ENCODE results near the gene KIAA1614. TPM values are rescaled to one million over a fixed set of nuclear protein-coding genes. Genes with fewer than 3 reads are reported as not detected.
"Not testable (repeated sequence)": the region's sequence is repeated elsewhere in the genome, so short reads cannot be mapped to it uniquely, and the experiment has no call there.

The KIAA1614 gene
- total RNA-seq, 1 donor from 2014 or later: 9.1 TPM

DNA sequence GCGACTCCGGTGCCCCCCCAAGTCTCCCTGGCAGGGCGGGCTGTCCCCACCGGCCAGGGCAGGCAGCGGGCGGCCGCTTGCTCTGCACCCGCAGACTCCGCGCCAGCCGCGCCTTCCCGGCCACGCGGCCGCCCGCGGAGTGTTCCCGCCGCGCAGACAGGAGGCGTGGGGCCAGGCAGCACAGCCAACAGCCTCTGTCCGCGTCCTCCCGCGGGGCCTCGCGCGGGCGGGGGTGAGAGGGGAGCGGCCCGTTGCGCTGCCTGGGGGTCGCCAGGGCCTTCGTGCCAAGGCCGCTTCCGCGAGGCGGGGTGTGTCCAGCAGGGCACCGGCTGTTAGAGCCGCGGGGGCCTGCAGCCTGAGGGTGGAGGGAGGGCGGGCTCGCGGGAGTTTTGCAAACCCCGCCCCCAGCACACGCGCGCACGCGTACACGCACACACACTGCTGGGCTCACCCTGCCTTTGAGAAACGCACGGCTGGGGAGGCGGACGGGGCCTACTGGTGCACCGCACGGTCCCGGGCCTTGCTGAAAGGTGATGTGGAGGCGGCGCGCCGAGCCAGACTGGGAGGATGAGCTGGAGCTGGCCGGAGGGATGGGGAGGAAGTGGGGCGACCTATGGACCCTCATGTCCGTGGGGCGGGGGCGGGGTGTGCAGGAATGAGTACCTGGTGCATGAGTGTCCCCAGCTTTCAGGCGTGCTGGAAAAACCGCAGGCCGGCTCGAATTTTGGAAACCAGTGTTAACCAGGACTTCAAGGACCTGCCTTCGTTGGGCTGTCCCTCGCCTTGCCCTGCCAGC, 41.5 kb downstream of the KIAA1614 start:
- Histone ChIP-seq H3K9me3 (replicated peaks) (no peaks in the 10 kb centered on the region), H3K4me3 (peak overlapping the region; percentile 74), H3K36me3 (peaks cover 12% of the 10 kb centered on the region), H3K27ac (replicated peaks) (peak overlapping the region; percentile 27), H3K27me3 (ENCODE audit: low read depth) (no peaks in the 10 kb centered on the region), H3K4me1 (peaks cover 16% of the 10 kb centered on the region)
- TF ChIP-seq, protein P1, sequence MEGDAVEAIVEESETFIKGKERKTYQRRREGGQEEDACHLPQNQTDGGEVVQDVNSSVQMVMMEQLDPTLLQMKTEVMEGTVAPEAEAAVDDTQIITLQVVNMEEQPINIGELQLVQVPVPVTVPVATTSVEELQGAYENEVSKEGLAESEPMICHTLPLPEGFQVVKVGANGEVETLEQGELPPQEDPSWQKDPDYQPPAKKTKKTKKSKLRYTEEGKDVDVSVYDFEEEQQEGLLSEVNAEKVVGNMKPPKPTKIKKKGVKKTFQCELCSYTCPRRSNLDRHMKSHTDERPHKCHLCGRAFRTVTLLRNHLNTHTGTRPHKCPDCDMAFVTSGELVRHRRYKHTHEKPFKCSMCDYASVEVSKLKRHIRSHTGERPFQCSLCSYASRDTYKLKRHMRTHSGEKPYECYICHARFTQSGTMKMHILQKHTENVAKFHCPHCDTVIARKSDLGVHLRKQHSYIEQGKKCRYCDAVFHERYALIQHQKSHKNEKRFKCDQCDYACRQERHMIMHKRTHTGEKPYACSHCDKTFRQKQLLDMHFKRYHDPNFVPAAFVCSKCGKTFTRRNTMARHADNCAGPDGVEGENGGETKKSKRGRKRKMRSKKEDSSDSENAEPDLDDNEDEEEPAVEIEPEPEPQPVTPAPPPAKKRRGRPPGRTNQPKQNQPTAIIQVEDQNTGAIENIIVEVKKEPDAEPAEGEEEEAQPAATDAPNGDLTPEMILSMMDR (IDR thresholded peaks at IDR 0.05; ENCODE audit: borderline replicate concordance): peak; percentile 29
- intact Hi-C loops (cut with micrococcal nuclease): no loop called here
- peak; percentile 65 for DNase-seq

DNA sequence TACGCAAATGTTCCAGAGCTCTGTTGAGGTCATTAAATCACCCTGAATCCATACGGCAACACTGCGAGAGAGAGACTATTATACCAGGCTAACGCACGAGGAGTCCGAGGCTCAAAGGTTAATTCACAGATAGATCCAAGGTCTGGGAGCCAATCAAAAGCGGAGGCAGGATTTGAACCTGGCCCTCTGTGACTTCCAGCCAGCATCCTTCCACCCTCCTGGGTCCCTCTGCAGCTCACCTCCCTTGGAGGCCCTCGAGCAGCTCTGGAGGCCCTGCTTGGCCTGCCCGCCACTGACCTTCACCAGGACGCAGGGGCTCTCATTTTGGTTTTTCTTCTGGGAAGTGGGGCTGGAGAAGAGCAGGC, 42.1 kb downstream of the KIAA1614 start:
- intact Hi-C loops (cut with micrococcal nuclease): no loop called here
- H3K36me3 ChIP-seq: peaks cover 14% of the 10 kb centered on the region
- no peaks in the 10 kb centered on the region for H3K27me3 ChIP-seq (ENCODE audit: low read depth)
- peak overlapping the region; percentile 27 for H3K27ac ChIP-seq (replicated peaks)
- TF ChIP-seq, protein P1 (IDR thresholded peaks at IDR 0.05; ENCODE audit: borderline replicate concordance): no peak
- no peaks in the 10 kb centered on the region for H3K9me3 ChIP-seq (replicated peaks)
- H3K4me1 ChIP-seq: peaks cover 16% of the 10 kb centered on the region
- H3K4me3 ChIP-seq: peak overlapping the region; percentile 74
- DNase-seq: no peak

DNA sequence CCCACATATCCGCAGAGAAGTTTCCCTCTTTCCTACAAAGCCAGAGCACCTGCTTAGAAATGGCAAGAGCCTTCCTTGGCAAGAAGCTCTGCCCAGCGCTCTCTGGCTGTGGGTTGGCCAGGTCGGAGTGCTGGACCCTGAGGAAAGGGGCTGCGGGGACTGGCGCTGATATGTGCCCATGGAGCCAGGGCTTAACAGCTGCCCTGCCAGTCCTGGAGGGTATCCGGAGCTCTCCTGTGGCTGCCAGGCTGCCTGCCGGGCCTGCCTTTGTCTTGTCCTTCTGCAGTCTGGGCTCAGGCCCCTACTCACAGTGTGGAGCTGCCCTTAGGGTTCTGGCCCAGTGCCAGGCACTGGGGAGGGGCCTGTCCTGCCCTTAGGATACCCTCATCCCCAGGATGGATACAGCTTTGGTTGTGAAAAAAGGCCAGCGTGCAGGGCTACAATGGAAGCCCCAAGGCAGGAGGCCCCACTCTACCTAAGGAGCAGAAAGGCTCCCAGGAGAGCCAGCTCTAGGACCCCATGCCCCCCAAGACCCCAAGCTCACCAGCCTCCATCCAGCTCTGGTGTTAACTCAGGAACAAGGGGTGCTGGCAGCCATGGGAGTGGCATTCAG, 43.4 kb downstream of the KIAA1614 start:
- H3K27ac ChIP-seq (replicated peaks): no peak overlapping the region
- H3K4me1 ChIP-seq: peaks cover 16% of the 10 kb centered on the region
- H3K36me3 ChIP-seq: peaks cover 8% of the 10 kb centered on the region
- TF ChIP-seq, protein P1 (IDR thresholded peaks at IDR 0.05; ENCODE audit: borderline replicate concordance): no peak
- H3K27me3 ChIP-seq (ENCODE audit: low read depth): no peaks in the 10 kb centered on the region
- no peaks in the 10 kb centered on the region for H3K9me3 ChIP-seq (replicated peaks)
- no peak for DNase-seq
- intact Hi-C loops (cut with micrococcal nuclease): no loop called here
- H3K4me3 ChIP-seq: no peak overlapping the region

DNA sequence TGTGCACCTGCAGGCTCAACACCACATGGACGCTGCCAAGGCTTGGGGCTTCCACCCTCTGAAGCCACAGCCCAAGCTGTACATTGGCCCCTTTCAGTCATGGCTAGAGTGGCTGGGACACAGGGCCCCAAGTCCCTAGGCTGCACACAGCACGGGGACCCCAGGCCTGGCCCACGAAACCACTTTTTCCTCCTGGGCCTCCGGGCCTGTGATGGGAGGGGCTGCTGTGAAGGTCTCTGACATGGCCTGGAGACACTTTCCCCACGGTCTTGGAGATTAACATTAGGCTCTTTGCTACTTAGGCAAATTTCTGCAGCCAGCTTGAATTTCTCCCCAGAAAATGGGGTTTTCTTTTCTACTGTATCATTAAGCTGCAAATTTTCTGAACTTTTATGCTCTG, 46.9 kb downstream of the KIAA1614 start:
- H3K27ac ChIP-seq (replicated peaks); H3K4me1 ChIP-seq; H3K27me3 ChIP-seq (ENCODE audit: low read depth); H3K4me3 ChIP-seq; H3K9me3 ChIP-seq (replicated peaks); intact Hi-C loops (cut with micrococcal nuclease); DNase-seq: not testable (repeated sequence)
- peaks cover 12% of the 10 kb centered on the region for H3K36me3 ChIP-seq

DNA sequence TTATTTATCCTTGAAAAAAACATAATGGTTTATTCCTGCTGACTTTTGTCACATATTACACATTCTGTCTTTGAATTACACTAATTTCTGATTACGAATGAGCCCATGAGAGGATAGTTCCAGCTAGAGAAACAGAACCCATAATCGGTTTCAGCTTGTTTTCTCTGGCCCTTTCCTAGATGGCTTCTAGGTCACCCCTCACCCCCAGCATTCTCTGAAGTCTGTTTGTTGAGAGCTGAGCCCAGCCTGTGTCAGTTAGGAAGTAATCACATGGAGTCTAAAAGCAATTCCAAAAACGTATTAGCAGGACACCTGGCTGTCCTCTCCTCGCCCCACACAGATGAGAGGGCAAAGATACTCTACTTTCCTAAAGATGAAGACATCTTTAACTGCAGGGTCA, 48.9 kb downstream of the KIAA1614 start:
- TF ChIP-seq, protein P1 (IDR thresholded peaks at IDR 0.05; ENCODE audit: borderline replicate concordance): no peak
- intact Hi-C loops (cut with micrococcal nuclease): no loop called here
- Histone ChIP-seq H3K36me3 (peaks cover 12% of the 10 kb centered on the region), H3K27me3 (ENCODE audit: low read depth) (no peaks in the 10 kb centered on the region), H3K27ac (replicated peaks) (no peak overlapping the region), H3K4me1 (no peaks in the 10 kb centered on the region), H3K9me3 (replicated peaks) (no peaks in the 10 kb centered on the region), H3K4me3 (no peak overlapping the region)
- DNase-seq: no peak

DNA sequence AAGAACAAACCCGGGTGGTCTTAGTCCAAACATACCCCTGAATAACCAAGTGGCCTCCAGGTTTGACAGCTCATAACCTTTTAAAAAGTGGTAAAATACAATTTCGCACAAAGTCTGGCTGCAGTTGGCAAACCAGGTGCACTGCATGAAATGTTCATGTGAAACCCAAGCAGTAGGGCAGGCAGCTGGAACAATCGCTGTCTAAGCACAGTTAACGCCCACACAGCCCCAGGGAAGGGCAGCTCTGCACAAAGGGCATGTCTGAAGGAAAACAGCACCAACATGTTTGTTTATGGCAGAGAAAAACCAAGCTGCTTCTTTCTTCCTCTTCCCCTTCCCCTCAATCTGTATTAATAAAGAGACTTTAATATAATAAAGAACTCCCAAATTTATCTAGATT, 49.5 kb downstream of the KIAA1614 start:
- Histone ChIP-seq H3K9me3 (replicated peaks) (no peaks in the 10 kb centered on the region), H3K4me1 (no peaks in the 10 kb centered on the region), H3K27ac (replicated peaks) (no peak overlapping the region), H3K36me3 (peaks cover 12% of the 10 kb centered on the region), H3K4me3 (no peak overlapping the region), H3K27me3 (ENCODE audit: low read depth) (no peaks in the 10 kb centered on the region)
- DNase-seq: no peak
- TF ChIP-seq, protein P1 (IDR thresholded peaks at IDR 0.05; ENCODE audit: borderline replicate concordance): no peak
- intact Hi-C loops (cut with micrococcal nuclease): no loop called here

Measured in left ventricle myocardium inferior (tissue), 1 donor.